Measurements from ENCODE around the gene TWIST2. TPM values are rescaled to one million over a fixed set of nuclear protein-coding genes. Genes with fewer than 3 reads are reported as not detected.

Gene TWIST2
- total RNA-seq, 1 experiment from 2014 or later, result 0.22 TPM

GRCh38 chr2:238868616-238869292, 20.9 kb downstream of the TWIST2 start:
- Histone ChIP-seq H3K23me2 (ENCODE audit: insufficient read length, low read depth, low read length, poor library complexity, severe bottlenecking) (no peaks in the 10 kb centered on the region), H3K4ac (ENCODE audit: low read depth, low read length) (no peak overlapping the region), H3K14ac (ENCODE audit: insufficient read depth, low read length) (no peak overlapping the region), H2BK120ac (ENCODE audit: low read depth, low read length, poor library complexity, severe bottlenecking) (no peak overlapping the region), H4K20me1 (ENCODE audit: control insufficient read depth, insufficient read depth, insufficient read length) (no peaks in the 10 kb centered on the region), H3K18ac (ENCODE audit: insufficient read length, low read depth, low read length) (no peak overlapping the region), H4K8ac (replicated peaks; ENCODE audit: insufficient read length, low read depth, low read length) (no peak overlapping the region), H2BK15ac (ENCODE audit: low read depth, low read length) (no peak overlapping the region), H2BK12ac (ENCODE audit: insufficient read length, low read depth, low read length) (no peak overlapping the region), H2AFZ (ENCODE audit: low read length) (no peak overlapping the region), H3K9ac (ENCODE audit: extremely low read depth, insufficient read length, low read length) (no peak overlapping the region), H3K79me1 (ENCODE audit: insufficient read depth, low read depth, low read length, poor library complexity, severe bottlenecking) (no peaks in the 10 kb centered on the region), H3K9me3 (ENCODE audit: control insufficient read depth, low read depth, low read length) (no peaks in the 10 kb centered on the region), H3K4me1 (ENCODE audit: insufficient read depth, low read length) (0 out of 2 replicates have a peak, but pooled peaks cover under 1% of the 10 kb centered on the region), H3K27me3 (ENCODE audit: insufficient read depth, low read length) (no peaks in the 10 kb centered on the region), H2BK20ac (ENCODE audit: low read depth, low read length, poor library complexity, severe bottlenecking) (no peak overlapping the region), H3K56ac (ENCODE audit: insufficient read length, low read depth, low read length) (no peak overlapping the region), H4K91ac (ENCODE audit: insufficient read length, low read depth, low read length) (no peak overlapping the region), H4K5ac (ENCODE audit: insufficient read length, low read depth, low read length) (no peak overlapping the region), H3K4me2 (ENCODE audit: insufficient read depth, insufficient read length, low read length) (no peak overlapping the region), H2BK5ac (ENCODE audit: insufficient read length, low read length) (no peak overlapping the region), H3K79me2 (ENCODE audit: insufficient read depth, low read length) (no peaks in the 10 kb centered on the region), H2AK5ac (ENCODE audit: insufficient read length, low read length) (no peak overlapping the region), H3K27ac (ENCODE audit: insufficient read length, low read depth, low read length) (no peak overlapping the region), H3K23ac (ENCODE audit: insufficient read length, low read depth, low read length) (no peak overlapping the region), H3T11ph (ENCODE audit: low read length) (no peak overlapping the region)
- TF ChIP-seq, protein P1, sequence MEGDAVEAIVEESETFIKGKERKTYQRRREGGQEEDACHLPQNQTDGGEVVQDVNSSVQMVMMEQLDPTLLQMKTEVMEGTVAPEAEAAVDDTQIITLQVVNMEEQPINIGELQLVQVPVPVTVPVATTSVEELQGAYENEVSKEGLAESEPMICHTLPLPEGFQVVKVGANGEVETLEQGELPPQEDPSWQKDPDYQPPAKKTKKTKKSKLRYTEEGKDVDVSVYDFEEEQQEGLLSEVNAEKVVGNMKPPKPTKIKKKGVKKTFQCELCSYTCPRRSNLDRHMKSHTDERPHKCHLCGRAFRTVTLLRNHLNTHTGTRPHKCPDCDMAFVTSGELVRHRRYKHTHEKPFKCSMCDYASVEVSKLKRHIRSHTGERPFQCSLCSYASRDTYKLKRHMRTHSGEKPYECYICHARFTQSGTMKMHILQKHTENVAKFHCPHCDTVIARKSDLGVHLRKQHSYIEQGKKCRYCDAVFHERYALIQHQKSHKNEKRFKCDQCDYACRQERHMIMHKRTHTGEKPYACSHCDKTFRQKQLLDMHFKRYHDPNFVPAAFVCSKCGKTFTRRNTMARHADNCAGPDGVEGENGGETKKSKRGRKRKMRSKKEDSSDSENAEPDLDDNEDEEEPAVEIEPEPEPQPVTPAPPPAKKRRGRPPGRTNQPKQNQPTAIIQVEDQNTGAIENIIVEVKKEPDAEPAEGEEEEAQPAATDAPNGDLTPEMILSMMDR (conservative IDR thresholded peaks at IDR 0.05), result no peak
- H3K9me3 Mint-ChIP-seq, result peaks cover 0 to 6% of the 10 kb centered on the region in 2 experiments; a peak in 2 of 5 replicates
- H3K4me1 Mint-ChIP-seq, result peaks cover 7 to 11% of the 10 kb centered on the region in 2 experiments
- no peak overlapping the region for H3K4me3 Mint-ChIP-seq
- no CpG with 5 or more reads among the region's 25 CpGs for WGBS (ENCODE audit: extremely low coverage, insufficient read length, low lambda C conversion rate)
- DNase-seq, result no peak
- H3K36me3 Mint-ChIP-seq (ENCODE audit: insufficient read depth in 1 of 3, low read depth in 3 of 3), result peaks cover 0 to 1% (median 0%) of the 10 kb centered on the region in 3 experiments; a peak in 1 of 7 replicates
- H3K27ac Mint-ChIP-seq, result no peak overlapping the region; a peak in 1 of 7 replicates
- H3K27me3 Mint-ChIP-seq (ENCODE audit: low read depth), result peaks cover 11% of the 10 kb centered on the region

Measured in H9 (cell line).